GM21723 (cell line): Measurements from ENCODE around the gene KRTAP23-1.

Experiments used
- ATAC-seq: cut with Tn5 transposase; IDR thresholded peaks from one replicate; pipeline ENCODE4 v1.9.1; 2021; ENCODE audit warnings: mild to moderate bottlenecking, moderate library complexity; ENCODE audit not compliant: unreplicated experiment

The KRTAP23-1 gene

DNA sequence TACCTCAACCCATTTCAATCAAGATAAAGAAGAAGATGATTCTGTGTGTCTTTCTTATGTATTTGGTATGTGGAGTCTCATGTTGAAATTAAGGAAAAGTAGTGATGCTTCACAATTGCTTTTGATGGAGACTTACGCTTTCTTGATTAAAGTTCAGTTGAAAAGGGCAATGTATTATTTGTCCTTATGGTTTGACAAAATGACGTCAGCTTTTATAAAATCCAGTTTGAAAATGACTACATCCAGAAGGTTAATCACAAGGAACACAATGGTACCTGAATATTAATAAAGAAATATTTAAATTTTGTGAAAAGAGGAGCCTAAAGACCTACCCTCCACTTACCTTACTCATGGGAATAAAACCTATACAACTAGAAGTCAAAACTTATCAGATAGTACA, 32.7 kb downstream of the KRTAP23-1 start:
- ATAC-seq, result no peak

DNA sequence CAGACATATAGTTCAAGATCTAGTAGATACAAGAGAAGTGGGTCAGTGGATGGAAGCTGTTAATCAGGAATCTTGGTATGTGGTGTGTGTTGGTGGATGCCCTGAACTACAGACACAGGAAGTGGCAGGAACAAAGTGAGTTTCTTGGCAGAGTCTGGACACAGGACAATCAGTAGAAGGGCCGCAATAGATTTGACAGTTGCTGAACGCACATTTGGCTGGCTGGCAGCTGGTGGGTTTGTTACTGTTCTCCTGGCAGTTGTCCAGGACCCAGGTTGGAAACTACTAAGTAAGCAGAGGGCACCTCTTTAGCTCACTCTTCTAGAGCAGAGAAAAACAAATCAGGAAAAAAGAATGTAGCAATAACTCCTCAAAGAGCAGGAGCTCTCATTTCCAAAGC, 41.5 kb downstream of the KRTAP23-1 start:
- ATAC-seq, result no peak

DNA sequence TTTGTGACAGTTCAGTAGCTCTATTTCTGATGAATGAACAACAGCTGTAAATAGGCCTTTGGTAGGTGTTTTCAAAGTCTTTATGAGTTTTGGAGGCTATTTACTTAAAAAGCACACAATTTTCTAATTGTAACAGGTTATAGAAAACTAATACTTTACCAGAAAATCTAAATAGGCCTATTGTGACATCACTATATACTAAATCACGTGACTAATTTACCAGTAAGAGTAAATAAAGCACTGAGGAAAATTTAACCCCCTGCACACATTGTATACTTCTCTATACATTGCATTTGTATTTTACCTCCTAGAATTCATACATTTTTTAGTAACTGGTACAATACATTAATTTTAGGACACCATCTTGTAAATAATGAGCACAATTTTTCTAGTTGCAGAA, 43.3 kb downstream of the KRTAP23-1 start:
- no peak for ATAC-seq
